ENCODE data around the gene ATM.
A peak's percentile ranks its signal among the peaks of the same experiment; 100 is the strongest.
"Not testable (repeated sequence)": the region's sequence is repeated elsewhere in the genome, so short reads cannot be mapped to it uniquely, and the experiment has no call there.

Gene ATM

GRCh38 chr11:108223348-108224149 lies 682 bp downstream of the ATM start:
- no peak for DNase-seq

DNA sequence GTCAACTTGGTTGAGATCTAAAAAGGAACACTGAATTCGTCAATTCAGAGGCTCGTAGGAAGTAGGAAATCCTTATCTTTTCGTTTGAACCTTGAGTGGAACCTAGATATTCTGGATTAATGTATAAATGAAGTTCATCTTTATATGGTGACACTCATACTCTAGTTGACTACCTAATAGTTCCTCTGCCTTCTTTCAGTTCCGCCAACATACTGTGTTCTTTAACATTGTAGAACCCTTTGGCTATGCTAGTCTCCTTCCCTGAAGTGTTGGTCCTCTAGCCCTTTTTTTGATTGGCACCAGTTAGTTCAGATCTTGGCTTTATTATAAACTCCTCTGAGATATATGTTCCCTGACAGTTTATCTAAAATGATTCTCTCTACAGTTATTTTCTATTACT lies 1.5 kb downstream of the ATM start:
- DNase-seq, result no peak

DNA sequence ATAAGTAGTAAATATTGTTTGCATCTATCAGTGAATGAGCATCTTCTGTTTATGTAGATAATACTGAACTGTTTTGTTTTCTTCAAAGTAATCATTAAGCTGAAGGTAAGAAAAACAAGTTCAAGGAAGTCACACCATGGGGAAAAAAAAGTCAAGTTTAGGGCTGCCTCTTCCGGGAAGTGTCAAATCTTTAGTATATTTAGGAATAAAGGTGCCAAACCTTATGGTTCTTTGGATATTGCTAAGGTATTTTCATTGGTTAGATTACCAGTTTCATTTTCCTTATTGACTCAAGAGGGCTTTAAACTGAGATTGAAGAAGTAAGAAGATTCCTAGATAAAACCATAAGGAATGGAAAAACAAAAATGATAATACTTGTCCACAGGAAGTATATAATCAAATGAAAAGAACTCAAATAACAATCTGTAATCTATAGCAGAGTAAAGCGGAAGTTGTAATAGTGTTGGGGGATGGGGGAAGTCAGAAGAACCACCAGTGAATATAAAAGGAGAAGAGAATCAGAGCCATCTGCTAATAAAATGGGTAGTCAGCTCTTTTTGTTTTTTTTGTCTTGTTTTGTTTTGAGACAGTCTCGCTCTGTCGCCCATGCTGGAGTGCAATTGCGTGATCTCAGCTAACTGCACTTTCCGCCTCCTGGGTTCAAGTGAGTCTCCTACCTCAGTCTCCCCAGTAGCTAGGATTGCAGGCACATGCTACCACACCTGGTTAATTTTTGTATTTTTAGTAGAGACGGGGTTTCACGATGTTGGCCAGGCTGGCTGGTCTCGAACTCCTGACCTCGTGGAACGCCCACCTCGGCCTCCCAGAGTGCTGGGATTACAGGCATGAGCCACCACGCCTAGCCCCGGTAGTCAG lies 2.3 kb downstream of the ATM start:
- no peak for DNase-seq

DNA sequence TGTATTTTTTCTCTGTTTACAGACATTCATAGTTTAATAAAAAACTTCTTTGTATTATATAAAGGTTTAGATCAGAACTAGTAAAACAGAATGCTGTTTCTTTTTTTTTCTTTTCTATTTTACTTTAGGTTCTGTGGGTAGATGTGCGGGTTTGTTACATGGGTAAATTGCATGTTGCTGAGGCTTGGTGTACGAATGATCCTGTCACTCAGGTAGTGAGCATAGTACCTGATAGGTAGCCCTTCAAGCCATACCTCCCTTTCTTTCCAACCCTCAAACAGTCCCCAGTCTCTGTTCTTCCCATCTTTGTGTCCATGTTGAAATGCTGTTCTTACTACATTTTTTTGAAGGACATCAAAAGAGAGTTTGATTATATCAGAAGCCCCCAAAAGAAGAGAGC lies 3.2 kb downstream of the ATM start:
- no peak for DNase-seq

DNA sequence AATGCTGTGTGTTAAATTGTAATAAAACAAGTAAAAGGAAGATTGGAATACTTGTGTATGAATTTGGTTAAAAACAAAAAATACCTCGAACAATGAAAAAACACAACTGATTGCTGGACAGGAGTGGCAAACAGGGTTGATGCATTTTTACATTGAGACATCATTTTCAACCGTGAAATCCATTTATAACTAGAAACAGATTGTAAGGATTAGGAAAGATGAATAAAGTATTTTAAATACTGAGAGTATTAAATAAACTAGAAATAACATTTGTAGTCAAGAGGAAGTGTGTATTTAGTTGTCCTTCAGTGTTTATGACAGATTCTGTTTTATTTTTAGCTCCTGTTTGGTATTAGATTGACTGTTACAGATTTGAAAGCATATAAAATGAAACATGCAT lies 5.4 kb downstream of the ATM start:
- no peak for DNase-seq

- DNase-seq, result no peak
Measured at GRCh38 chr11:108233277-108233945, 10.5 kb downstream of the ATM start.

- DNase-seq, result no peak
Measured at GRCh38 chr11:108235192-108235591, 12.3 kb downstream of the ATM start.

DNA sequence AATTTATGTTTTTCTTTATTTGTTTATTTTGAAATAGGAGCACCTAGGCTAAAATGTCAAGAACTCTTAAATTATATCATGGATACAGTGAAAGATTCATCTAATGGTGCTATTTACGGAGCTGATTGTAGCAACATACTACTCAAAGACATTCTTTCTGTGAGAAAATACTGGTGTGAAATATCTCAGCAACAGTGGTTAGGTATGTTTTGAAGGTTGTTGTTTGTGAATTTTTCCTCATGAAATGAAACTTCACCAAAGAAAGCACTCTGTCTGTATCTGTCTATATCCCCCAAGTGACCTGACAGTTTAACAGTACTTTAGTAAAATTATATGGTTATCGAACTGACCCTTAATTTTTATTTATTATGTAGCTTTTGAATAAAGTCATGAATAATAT lies 12.8 kb downstream of the ATM start:
- DNase-seq, result no peak

DNA sequence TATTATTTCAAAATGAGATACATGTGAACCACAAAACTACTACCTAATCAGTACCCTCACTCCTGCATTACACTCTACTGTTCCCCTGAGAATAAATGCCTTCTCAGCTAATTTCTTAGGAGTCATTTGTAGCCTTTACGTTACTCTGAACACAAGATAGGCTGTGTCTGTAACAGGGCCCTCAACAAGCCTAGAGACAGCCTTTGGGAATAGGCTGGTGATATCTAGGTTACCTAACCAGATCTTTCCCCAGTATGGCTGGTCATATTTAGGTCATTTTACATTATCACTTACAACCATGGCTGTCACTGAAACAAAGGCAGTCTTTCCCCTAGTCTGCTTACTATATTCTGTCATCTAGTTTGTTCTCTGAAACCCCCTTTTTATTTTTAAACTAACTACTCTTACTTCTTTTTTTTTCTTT lies 14.2 kb downstream of the ATM start:
- DNase-seq, result no peak

DNA sequence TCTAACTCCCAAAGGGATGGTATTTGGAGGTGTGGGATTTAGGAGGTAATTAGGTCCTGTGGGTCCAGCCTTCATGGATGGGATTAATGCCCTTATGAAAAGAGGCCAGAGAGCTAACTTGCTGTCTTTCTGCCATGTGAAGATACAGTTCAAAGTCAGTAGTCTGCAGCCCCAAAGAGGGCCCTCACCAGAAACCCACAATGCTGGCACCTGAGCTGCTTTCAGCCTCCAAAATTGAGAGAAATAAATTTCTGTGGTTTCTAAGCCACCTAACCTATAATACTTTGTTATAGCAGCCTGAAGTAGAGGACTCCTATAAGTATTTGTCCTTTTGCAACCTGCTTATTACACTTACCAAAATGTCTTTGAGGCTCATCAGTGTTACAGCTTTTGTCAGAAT lies 16.2 kb downstream of the ATM start:
- no peak for DNase-seq

DNA sequence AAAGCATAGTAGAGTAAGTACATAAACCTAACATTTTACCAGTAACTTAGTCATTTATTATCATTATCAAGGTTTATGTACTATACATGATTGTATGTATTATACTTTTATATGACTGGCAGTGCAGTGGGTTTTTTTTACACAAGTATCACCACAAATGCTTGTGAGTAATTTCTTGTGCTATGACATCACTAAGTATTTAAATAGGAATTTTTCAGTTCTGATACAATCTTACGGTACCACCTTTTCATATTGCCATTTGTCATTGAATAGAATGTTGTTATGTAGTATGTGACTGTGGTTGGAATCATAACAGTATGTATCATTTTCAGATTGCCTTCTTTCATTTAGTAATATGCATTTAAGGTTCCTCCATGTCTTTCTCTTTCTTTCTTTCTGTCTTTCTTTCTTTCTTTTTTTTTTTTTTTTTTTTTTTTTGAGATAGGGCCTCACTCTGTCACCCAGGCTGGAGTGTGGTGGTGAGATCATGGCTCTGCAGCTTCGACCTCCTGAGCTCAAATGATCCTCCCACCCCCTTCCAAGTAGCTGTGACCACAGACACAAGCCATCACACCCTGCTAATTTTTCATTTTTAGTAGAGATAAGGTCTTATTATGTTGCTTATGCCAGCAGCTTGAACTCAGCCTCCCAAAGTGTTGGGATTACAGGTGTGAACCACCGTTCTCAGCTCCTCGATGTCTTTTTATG lies 18.6 kb downstream of the ATM start:
- no peak for DNase-seq

GRCh38 chr11:108242422-108242821 lies 19.6 kb downstream of the ATM start:
- DNase-seq, result no peak

- DNase-seq, result no peak
Measured at GRCh38 chr11:108246308-108246707, 23.4 kb downstream of the ATM start.

- no peak for DNase-seq
Measured at GRCh38 chr11:108246885-108247284, 24.0 kb downstream of the ATM start.

GRCh38 chr11:108253176-108253575 lies 30.3 kb downstream of the ATM start:
- peak in 1 of 2 experiments; percentile 52 for DNase-seq

DNA sequence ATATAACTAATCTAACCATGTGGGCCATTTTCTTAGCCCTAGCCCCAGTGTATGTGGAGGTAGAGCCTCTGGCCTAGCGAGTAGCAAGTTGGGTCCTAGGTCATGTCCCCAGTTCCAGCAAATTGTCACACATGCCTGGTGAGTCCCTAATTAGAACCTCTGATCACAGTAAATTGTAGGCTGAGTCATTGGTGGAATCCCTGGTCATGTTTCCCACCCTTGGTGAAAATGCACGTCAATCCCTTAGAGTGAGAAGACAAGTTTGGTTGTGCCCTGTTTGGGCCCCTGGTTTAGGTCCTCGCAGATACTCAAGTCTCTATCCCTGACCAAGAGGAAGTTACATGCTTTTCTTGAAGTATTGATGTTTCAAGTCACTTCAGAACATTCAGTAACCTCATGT lies 46.7 kb downstream of the ATM start:
- no peak for DNase-seq

GRCh38 chr11:108276985-108277616 lies 54.2 kb downstream of the ATM start:
- not testable (repeated sequence) for DNase-seq

DNA sequence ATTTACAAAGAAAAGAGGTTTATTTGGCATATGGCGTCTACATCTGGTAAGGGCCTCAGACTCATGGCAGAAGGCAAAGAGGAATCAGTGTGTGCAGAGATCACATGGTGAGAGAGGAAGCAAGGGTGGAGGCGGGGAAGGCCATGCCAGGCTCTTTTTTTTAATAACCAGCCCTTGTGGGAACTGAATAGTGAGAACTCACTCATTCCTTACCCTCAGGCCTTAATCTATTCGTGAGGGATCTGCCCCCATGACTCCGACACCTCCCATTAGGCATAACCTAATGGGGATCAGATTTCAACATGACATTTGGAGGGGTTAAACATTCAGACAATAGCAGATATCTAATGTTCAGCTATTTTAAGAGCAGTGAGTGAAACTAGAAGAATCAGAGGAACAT lies 55.7 kb downstream of the ATM start:
- DNase-seq, result no peak

DNA sequence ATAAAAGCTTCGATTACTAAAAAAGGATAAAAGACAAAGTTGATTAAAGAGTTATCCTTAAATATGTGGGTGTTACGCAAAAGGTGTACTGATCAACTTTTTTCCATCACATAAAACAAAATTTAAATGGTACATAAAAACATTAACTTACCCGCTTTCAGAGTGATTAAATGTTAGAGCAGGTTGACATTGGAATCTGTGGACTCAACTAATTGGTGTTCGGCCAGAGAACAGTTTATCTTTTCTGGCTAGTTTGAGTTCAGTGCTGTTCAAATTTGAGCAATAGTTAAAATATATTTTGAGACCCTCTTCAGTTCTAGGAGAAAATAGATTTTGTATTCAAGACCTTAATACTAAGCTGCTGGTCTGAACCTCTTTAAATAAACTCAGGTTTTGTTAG lies 56.1 kb downstream of the ATM start:
- DNase-seq, result no peak

GRCh38 chr11:108286370-108286769 lies 63.5 kb downstream of the ATM start:
- DNase-seq, result no peak

DNA sequence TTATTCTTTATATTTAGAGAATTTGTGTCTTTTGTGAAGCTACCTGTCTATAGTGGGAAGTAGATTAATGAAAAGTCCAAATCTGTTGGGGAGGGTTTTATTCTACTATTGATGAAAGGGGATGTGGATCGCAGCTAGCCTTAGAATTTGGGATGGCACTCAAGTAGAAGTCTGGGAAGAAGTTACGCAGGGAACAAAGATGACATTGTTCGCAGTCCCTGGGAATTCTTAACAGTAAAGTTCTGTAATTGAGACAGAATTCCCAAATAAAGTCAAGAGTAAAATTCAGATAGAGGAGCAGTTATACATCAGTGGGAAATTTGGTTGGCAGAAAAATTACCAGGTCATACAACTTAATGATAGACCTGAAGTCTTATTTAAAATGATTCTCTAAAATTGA lies 64.1 kb downstream of the ATM start:
- no peak for DNase-seq

GRCh38 chr11:108289066-108289465 lies 66.2 kb downstream of the ATM start:
- not testable (repeated sequence) for DNase-seq

All from SW 1271 (cell line).